OCI-LY1 (cell line): ENCODE measurements around the gene SLC39A8.
"Not testable (repeated sequence)": the region's sequence is repeated elsewhere in the genome, so short reads cannot be mapped to it uniquely, and the experiment has no call there.

Experiments
- EZH2 ChIP-seq: fragments of 200-600 bp; sonication (generic), shearing (Covaris generic); IDR thresholded peaks from 2 replicates; pipeline ENCODE4 v1.8.0; 2017; ENCODE audit warnings: borderline replicate concordance, mixed run types, mild to moderate bottlenecking, antibody characterized with exemption, low read length, moderate library complexity, mixed read lengths
- TF ChIP-seq, protein P1 (sequence below): fragments of 200-600 bp; sonication (generic), shearing (Covaris generic); IDR thresholded peaks from 2 replicates; pipeline ENCODE4 v1.5.1; 2017; ENCODE audit warnings: mild to moderate bottlenecking, antibody characterized with exemption, low read length, moderate library complexity, mixed read lengths

GRCh38 chr4:102357637-102358036 is 12.4 kb upstream of the SLC39A8 start:
- TF ChIP-seq, protein P1, sequence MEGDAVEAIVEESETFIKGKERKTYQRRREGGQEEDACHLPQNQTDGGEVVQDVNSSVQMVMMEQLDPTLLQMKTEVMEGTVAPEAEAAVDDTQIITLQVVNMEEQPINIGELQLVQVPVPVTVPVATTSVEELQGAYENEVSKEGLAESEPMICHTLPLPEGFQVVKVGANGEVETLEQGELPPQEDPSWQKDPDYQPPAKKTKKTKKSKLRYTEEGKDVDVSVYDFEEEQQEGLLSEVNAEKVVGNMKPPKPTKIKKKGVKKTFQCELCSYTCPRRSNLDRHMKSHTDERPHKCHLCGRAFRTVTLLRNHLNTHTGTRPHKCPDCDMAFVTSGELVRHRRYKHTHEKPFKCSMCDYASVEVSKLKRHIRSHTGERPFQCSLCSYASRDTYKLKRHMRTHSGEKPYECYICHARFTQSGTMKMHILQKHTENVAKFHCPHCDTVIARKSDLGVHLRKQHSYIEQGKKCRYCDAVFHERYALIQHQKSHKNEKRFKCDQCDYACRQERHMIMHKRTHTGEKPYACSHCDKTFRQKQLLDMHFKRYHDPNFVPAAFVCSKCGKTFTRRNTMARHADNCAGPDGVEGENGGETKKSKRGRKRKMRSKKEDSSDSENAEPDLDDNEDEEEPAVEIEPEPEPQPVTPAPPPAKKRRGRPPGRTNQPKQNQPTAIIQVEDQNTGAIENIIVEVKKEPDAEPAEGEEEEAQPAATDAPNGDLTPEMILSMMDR, result not testable (repeated sequence)
- not testable (repeated sequence) for TF ChIP-seq EZH2
